Stimulated activated CD4-positive, alpha-beta T cell treated with anti-CD3 and anti-CD28 coated beads, Interleukin-1b, Interleukin-23, amount 100 ng/mL, for 4 hours (primary cell): Measurements from ENCODE around the gene PEX14.

ENCODE experiments used
- DNase-seq, 2 donors: peaks; one replicate each; pipeline ENCODE4 v3.0.0-alpha.2; 2020; ENCODE audit warnings: low read depth in 2 of 2

Gene PEX14

GRCh38 chr1:10615932-10616671 is 141.4 kb downstream of the PEX14 start:
- no peak for DNase-seq

- no peak for DNase-seq
These were observed 141.9 kb downstream of the PEX14 start for GRCh38 chr1:10616696-10617095.

- no peak for DNase-seq
These were observed 142.6 kb downstream of the PEX14 start for GRCh38 chr1:10617318-10617717.

- DNase-seq, result no peak
These were observed 143.5 kb downstream of the PEX14 start for GRCh38 chr1:10617931-10618885.

- DNase-seq, result no peak
These were observed 146.0 kb downstream of the PEX14 start for GRCh38 chr1:10620776-10621175.

DNA sequence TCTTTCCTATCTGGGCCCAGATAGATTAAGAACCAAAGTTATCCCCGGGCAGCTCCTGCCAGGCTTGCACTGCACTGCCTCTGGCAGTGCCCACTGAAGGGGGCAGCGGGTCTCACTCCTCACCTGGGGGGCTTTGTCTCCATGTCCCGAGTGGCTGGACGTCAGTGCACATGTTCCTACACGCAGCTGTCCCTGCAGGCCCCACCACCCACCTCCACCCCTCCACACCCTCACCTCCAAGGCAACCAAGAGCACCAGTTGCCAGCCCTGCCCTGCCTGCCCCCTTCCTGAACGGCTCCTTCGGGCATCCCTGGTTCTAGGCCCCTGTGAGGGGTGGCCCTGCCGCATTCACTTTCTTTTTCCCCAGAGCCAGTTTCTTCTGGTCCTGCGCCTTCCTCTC is 147.2 kb downstream of the PEX14 start:
- no peak for DNase-seq

DNA sequence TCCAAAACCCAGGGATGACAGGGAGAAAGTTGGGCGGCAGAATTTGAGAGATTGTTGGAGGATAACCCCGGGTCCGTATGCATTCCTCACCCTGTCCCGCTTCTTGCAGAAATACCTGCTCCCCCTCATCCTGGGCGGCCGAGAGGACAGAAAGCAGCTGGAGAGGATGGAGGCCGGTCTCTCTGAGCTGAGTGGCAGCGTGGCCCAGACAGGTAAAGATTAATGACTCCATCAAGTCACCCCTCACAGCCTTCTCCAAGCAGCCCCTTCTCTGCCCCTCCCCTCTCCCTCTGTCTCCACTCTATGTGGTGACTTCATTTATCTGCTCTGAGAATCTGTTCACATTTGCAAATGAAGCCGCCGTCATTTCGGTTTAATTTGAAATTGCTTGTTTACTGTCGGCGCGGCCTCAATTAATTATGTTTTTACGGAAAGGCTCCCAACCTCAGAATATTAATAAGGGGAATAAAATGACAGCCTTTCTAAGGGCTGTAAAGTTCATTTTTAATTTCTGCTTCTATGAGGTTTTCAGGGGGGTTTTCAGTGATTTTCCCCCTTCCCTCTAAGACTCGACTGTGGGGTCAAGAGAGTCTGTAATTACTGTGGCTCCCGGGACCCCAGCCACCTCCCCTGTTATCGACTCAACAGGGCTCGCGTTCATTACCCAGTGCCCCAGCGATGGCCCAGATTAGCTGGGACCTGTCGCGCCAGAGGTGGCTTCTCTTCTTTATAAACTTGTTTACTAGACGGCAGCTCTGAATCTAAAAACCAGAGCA is 148.3 kb downstream of the PEX14 start:
- no peak for DNase-seq

GRCh38 chr1:10623686-10624145 is 149.0 kb downstream of the PEX14 start:
- DNase-seq, result no peak

DNA sequence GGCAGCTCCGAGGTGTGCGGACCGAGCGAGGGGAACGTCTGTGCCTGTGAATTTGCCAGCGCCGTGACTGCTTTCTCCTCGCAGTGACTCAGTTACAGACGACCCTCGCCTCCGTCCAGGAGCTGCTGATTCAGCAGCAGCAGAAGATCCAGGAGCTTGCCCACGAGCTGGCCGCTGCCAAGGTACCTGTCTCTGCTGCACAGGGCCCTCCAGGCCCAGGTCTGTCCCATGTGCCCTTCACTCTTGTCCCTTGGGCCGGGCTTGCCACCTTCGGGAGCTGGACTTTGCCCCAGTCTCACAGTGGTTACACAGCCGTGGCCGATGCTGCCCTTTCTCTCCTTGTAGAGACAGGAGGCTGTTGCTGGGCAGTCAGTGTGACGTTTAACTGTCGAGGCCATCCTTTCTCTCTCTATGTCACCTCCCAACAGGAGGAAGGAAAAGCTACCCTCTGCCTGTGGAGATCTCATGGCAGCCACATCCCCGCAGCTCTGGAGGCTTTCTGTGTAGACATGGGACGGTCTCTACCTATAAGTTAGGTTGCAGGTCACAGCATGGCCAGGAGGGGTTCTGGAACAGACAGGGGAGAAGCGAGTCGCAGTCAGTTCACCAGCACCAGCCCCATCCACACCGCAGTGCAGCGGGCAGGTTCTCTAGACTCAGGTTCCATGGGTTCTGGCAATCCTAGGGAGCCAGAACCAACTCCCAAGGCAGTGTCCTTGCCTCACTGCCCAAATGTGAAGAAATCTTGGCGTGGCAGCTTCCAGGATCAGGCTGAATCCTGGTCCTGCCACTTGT is 149.7 kb downstream of the PEX14 start:
- DNase-seq, result no peak

DNA sequence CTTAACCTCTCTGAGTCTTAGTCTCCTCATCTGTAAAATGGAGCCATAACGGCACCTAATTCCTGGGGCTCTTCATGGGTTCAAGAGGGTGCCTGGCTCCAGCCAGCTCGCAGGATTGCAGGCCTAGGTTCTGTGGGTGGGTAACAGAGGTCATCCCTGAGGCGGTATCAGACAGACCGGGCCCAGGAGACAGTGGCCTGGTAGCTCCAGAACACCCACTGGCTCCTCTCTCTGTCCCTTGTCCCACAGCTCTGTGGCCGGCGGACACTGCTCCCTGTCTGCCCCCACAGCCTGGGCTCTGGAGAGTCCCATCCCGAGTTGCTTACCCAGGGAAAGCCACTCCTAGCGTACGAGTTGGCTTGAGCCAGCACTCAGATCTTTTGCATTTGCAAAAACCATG is 150.3 kb downstream of the PEX14 start:
- no peak for DNase-seq

DNA sequence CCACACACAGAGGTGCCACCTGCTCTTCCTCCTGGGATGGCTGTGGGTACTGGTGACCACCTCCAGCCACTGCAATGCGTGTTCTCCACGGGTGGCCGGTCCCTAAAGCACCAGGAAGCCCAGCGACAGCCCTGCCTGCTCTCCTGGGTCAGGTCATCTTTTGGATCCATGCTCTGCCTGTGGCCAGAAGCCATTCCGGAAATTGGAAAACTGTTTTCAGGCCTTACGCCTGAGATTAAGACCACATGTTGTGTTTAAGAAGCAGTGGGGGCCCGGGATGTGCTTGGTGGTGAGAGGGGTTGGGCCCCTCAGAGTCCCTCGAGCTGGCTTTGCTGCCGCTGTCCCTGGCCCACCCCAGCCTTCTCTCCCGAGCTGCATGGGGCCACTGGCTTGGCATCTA is 150.8 kb downstream of the PEX14 start:
- DNase-seq, result no peak

GRCh38 chr1:10626131-10626731 is 151.5 kb downstream of the PEX14 start:
- no peak for DNase-seq

GRCh38 chr1:10626791-10627410 is 152.2 kb downstream of the PEX14 start:
- no peak for DNase-seq

DNA sequence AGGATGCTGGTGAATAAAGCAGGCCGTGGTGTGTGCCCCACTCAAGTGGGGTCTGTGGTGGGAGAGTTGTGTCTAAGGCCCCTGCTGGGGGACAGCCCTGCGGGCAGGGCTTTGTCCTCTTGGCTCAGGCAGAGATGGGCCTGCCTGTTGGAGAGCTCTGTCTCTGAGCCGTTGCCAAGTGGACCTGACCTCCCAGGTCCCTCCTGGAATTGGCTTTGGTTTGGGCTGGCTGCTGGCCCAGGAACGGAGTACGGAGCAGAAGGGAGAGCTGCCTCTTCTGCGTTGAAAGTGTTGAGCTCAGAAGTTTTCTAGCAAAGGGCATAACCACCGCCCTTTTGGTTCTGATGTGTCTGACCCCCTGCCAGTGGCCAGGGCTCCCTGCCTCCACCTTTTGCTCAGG is 153.9 kb downstream of the PEX14 start:
- DNase-seq, result no peak

DNA sequence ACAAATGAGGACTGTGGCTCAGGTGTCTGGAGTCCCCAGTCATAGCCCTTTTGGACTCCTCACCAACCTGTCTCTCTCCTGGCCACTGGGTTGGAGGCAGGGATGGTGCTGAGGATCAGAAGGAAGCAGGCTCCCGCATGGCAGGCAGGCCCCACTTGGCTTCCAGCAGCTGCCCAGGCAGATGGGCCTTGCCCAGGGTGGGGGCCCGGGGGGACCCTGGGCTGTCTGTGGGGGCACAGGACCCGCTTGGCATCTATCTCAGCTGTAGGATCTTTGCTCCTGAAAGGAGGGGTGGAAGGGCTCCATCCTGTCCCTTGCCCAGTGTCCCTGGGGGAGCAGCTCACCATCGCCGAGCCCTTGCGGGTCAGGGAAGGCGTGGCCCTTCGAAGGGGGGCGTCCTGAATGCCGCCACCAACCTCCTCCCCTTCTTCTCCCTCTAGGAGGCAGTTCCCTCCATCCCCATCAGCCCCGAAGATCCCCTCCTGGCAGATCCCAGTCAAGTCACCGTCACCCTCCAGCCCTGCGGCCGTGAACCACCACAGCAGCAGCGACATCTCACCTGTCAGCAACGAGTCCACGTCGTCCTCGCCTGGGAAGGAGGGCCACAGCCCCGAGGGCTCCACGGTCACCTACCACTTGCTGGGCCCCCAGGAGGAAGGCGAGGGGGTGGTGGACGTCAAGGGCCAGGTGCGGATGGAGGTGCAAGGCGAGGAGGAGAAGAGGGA is 154.5 kb downstream of the PEX14 start:
- DNase-seq, result no peak

DNA sequence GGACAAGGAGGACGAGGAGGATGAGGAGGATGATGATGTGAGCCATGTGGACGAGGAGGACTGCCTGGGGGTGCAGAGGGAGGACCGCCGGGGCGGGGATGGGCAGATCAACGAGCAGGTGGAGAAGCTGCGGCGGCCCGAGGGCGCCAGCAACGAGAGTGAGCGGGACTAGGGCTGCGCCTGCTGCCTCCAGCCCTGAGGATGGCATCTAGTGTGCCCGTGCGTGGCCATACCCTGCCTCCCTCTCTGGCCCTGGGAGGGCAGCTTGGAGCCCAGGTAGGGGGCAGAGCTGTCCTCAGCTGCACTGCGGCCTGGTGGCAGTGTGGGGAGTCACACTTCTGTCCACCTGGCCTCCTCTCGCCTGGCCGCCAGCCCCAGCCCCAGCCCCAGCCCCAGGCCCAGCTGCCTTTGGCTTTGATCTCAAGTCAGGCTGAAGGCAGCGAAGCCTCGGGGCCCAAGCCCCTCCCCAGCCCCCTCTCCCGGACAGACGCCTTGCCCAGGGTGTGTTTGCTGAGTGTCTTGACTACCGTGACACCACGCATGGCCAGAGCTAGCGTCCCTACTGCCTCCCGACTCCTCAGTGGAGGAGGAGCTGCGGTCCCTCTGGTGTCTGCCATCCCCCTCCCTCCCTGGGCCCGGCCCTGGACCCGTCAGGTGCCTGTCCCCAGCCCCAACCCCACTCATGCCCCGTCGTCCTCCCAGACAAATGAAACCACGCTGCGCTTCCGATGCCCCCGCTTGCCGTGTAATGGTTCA is 155.2 kb downstream of the PEX14 start:
- no peak for DNase-seq

DNA sequence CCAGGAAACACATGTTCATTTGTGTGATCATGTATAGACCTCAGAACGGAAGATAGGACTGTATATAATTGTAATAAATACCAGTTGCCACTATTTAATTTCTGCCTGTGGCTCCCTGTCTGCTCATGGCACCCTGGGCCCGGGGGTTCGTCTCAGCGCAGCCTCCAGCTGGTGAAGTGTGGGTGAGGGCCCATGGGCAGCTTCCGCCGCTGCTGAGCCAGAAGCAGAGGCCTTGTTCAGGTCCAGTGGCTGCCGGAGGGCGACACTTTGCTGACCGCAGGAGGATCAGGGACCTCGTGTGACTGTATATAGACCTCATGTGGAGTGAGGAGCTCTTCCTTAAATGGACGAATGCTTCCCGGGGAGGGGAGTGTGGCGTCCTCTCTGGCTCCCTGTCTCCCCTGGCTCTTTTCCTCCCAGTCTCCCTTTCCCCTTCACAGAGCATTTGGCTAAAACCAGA is 155.9 kb downstream of the PEX14 start:
- DNase-seq, result no peak

DNA sequence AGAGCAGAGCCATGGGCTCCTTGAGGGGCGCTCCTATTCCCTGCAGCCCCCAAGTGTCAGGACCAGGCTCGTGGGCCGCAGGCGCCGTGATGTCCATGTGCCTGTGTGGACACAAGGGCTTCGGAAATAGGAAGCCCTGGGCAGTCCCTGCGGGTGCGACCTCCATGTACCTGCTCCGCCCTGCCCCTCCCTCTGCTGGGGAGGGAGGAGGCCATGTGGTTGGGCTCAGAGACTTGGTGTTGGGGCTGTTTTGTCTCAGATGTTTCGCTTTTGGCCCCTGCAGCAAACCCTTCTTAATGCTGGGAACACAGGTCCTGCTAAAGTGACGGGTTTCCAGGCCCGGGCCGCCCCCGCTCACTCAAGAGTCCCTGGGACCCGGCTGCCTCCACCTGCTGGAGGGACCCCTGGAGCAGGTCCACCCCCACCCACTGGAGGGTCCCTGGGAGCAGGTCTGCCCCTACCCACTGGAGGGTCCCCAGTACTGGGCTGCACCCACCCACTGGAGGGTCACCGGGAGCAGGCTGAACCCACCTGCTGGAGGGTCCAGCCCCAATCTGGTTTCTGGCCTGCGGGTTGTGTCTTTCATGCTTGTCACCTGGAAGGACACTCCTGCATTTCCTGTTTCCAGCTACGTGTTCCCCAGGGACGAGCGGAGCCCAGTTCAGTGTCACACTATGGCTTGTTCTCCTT is 156.5 kb downstream of the PEX14 start:
- no peak for DNase-seq
